Head of caudate nucleus (tissue), 42 donors: ENCODE results near the gene LMOD2.
"Not testable (repeated sequence)": the region's sequence is repeated elsewhere in the genome, so short reads cannot be mapped to it uniquely, and the experiment has no call there.

ENCODE experiments used
- DNase-seq, 42 donors: peaks; one replicate each; pipeline versions ENCODE4 v3.0.0 to v3.0.0-alpha.2; 2020 to 2021; ENCODE audit warnings: mixed read lengths in 7 of 42
- intact Hi-C: fragments of 100-400 bp; cut with DNase I; formaldehyde crosslinking; loops from one replicate; pipeline ENCODE4 v1.15.0; 2022

LMOD2 gene, protein sequence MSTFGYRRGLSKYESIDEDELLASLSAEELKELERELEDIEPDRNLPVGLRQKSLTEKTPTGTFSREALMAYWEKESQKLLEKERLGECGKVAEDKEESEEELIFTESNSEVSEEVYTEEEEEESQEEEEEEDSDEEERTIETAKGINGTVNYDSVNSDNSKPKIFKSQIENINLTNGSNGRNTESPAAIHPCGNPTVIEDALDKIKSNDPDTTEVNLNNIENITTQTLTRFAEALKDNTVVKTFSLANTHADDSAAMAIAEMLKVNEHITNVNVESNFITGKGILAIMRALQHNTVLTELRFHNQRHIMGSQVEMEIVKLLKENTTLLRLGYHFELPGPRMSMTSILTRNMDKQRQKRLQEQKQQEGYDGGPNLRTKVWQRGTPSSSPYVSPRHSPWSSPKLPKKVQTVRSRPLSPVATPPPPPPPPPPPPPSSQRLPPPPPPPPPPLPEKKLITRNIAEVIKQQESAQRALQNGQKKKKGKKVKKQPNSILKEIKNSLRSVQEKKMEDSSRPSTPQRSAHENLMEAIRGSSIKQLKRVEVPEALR

DNA sequence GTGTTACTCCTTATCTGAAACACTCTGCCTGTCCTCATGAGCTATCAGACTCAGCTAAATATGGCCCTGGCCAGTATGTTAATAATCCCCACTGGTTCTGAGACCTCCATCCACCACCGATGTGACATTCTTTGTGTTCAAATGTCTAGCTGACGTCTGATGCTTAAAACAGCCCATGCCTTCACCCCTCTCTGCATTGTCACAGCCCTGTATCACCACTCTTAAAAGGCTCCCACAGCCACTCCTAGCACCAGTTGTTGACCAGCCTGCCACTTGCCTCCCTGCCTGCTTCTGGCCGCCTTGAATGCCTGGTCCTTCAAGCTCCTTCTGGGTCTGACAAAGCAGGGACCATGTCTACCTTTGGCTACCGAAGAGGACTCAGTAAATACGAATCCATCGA, at the start of gene LMOD2:
TSS of gene LMOD2 (plus strand) at position 253 of the 400 bp plus-strand sequence. CDS start at position 351, 98 bp downstream.
- intact Hi-C loops: no loop called here
- DNase-seq: no peak

DNA sequence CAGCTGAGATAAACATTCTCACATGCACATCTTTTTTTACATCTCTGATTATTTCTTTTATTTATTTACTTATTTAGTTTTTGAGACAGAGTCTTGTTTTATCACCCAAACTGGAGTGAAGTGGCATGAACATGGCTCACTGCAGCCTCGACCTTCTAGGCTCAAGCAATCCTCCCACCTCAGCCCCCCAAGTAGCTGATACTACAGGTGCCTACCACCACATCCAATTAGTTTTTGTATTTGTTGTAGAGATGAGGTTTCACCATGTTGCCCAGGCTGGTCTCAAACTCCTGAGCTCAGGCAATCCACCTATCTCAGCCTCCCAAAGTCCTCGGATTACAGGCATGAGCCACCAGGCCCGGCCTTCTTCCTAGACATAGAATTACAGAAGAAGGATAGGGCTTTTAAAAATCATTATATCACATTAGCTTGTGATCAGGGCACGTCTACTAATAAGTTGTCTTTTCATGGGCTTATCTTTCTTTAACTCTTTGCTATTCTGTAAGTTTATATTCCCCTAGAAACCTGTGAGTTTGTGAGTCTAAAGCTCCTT, 48.2 kb upstream of the LMOD2 start:
- DNase-seq: no peak
- intact Hi-C loops: no loop called here

DNA sequence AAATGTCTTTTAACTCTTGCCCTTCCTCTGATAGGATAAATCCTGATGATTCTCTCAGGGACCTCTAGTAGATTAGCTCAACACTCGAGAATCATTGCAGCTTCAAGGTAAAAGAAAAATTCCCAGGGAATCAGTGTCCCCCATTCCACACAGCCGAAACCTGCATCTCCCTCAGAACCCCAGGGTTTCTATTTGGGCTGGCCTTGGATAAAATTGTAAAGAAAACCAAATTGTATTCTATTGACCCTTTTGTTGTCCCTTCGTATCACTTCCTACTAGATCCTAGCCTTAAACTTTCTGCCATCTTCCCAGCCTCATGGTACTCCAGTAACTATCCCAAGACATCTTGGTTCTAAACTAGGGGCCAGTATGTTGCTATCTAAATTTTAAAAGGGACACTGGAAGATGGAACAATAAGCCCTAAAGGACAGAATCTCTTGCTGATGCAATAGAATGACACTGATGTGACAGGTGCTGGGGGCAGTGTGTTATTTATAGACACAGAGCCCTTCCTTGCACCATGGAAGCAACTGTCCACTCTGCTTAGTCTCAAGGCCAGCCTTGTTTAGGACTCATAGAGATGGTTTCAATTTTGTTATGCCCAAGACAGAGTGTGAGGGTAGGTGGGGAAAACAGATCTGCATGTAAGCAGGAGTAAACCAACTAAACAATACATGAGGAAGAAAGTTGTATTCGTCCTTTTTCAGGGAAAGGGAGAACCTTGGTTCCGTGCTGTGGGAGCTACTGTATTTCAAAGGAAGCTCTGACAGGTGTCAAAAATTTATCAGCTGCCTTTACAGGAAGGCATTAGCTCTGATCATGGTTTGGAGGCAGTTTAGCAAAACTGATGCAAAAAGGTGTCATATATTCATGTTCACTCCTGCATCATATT, 46.4 kb upstream of the LMOD2 start:
- no peak for DNase-seq
- intact Hi-C loops: no loop called here

DNA sequence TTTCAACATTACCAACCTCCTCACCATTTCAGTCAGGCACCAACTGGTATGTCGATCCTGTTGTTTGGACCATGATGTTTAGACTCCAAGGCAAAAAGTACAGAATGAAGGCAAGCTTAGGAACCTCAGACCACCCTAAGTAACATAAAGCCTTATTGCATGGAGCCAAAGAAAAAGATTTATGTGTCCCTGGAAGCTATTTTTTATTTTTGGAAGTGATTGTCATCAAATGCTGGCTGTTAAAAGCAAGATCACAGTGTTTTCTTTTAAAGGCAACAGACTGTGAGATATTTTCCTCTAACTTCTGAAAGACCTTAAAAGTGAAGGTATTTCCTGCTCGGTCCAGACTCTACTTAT, 45.8 kb upstream of the LMOD2 start:
- intact Hi-C loops: no loop called here
- DNase-seq: no peak

DNA sequence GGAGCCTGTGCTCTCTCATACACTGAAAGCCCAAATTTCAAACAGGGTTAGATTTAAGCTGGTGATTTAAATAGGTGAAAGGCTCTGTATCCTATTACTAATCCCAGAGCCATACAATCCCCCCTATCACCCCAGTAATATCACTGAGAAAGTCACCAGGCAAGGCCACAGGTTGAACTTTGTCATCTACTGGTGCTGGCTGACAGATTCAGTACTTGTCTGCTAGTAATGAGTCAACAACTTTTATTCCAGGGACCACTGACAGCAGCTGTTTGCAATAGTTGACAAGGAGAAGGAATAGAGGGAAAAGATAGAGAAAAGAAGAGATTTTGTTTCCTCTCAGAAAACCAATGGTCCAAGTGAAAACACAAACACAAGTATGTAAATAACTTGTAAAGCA, 43.6 kb upstream of the LMOD2 start:
- no peak for DNase-seq
- intact Hi-C loops: no loop called here

DNA sequence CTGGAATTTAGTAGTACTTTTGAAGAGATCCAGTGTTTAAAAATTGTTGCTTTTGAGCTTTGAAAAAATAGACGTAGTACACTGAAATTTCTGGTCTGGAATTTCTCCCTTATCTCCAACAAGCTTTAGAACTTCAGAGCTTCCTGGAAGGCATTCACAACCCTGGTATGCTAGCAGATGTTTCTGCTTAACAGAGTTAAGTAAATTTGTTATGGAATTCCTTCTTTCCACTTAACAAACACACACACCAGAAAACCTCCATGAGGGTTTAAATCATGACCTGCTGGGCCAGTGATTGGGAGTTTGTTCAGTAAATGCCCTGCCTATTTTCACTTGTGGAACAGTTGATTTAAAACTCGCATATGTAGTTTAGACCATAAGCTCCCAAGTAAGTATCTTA, 40.3 kb upstream of the LMOD2 start:
- intact Hi-C loops: no loop called here
- no peak for DNase-seq

DNA sequence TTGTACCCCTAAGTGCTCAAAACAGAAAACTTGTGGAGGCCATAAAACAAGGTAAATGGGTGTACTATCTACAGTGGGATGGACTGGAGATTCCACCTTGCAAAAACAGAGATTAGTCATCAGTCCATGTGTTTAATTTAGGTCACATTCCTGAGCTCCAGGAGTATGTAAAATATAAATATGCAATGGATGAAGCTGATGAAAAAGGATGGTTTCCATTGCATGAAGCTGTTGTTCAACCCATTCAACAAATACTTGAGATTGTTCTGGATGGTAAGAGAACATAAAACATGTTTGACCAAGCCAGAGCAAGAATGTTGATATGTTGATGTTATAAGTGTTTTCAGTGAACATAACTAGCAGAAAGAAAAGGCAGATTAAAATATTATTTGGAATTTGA, 39.4 kb upstream of the LMOD2 start:
- DNase-seq: no peak
- intact Hi-C loops: no loop called here

DNA sequence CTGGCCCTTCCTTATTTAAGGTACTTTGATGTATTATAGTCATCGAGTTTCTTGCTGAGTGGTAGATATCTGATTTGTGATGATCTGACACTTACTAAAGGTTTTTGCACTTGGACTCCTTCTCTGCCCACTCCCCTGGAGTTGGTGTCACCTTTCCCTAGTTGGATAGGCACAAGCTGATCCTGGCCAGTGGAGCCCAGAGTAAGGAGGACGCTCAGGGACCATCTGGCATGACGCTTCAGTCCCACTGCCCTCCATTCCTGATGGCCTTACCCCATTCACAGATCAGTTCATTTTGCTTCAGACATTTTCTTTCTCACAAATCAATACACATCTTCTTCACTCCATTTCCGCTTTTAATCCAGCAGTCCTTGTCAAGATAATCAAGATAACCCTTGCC, 34.0 kb upstream of the LMOD2 start:
- intact Hi-C loops: no loop called here
- no peak for DNase-seq

DNA sequence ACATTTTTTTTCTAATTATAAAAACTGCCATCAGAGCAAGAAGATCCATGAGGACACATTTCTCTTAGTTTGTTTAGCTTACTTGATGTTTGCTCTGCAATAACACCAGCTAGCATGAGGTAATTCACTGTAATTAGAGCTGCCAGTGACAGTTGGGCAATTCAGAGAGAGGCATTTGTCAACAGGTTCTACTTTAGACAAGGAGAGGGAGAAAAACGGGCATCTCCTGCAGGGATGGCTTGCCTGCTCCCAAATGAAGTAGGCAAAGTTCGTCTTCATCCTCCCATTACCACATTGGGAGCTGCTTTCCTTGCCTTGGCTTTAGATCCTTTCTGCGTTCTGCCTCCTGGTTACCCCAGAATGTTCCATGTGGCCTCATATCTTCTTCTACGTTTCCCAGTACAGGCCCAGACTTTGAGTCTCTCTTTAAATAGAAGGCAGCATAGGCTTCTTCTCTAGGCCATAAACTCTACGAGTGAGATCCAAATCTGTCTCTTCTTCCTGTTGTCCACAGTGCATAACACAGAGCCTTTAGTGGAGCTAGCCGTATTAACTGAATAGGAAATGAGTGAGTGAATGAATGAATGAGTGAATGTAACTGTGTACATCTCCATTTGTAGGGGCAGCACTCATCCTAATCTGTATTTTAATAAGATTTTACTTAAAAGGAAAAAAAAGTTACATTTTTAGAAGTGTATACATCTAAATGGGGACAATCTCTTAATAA, 32.8 kb upstream of the LMOD2 start:
- intact Hi-C loops: no loop called here
- no peak for DNase-seq

DNA sequence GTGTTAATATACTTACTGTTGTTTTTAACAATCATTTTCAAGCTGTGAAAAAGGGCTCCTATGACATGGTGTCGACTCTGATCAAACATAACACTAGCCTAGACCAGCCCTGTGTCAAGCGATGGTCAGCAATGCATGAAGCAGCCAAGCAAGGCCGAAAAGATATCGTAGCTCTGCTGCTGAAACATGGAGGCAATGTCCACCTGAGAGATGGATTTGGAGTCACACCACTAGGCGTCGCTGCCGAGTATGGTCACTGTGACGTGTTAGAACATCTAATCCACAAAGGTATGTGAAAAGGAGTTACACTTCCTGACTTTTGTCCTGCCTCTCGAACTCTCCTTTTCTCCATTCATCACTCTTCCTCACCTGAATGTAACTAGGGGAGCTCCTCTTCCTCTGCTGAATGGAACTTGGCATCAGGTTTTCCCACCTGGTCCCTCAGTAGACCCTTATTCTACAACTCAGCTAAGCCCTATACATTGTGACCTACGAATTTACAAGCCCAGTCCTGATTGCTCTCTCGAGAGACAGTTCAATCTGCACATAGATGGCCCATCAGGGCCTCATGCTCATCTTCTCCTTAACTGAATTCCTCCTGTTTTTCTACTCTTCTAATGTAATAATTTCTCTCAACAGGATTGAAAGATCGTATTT, 31.0 kb upstream of the LMOD2 start:
- intact Hi-C loops: no loop called here
- peak in 19 of 42 donors; percentile 4 to 64 (median 20) for DNase-seq

DNA sequence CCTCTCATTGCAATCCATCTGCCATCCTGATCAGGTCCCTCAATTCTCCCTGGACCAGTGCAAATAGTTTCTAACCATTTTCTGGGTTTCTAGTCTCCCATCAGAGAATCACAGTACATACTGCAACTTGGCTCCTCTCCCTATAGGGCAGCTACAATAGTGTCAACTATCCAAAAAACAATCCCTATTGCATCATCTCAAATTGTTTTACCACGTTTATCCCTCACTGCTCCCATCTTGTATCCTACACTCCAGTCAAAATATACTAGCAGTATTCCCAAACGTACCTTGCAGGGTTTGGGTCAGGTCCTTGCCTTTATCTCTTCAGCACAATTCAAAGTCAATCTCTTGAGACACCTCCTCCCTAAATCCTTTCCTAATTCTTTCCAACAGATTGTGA, 30.4 kb upstream of the LMOD2 start:
- no peak for DNase-seq
- intact Hi-C loops: no loop called here

DNA sequence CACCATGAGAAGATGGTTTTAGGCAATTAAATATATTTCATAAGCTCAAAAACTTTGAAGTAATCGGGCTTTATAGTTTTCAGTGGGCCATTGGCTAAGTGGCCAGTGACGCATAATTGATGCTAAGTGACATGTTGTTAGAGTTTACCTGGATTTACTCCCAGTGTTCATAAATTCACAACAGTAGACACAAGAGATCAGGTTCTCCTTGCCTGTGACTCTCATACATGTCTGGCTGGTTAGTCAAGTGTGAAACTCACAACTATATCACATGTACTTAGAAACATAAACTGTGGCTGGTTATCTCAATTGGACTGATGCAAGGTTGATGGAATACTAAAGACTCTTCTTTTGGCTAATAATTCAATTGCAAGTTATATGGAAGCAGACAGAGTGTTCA, 27.8 kb upstream of the LMOD2 start:
- no peak for DNase-seq
- intact Hi-C loops: no loop called here

DNA sequence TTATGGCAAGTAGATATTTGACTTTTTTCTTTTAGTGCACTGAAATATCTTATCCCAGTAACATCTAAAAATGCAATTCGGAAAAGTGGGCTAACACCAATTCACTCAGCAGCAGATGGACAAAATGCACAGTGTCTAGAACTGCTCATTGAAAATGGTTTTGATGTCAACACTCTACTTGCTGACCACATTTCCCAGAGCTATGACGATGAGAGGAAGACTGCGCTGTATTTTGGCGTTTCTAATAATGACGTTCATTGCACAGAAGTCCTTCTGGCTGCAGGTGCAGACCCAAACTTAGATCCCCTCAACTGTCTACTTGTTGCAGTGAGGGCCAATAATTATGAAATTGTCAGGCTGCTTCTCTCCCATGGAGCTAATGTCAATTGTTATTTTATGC, 26.8 kb upstream of the LMOD2 start:
- DNase-seq: no peak
- intact Hi-C loops: no loop called here

DNA sequence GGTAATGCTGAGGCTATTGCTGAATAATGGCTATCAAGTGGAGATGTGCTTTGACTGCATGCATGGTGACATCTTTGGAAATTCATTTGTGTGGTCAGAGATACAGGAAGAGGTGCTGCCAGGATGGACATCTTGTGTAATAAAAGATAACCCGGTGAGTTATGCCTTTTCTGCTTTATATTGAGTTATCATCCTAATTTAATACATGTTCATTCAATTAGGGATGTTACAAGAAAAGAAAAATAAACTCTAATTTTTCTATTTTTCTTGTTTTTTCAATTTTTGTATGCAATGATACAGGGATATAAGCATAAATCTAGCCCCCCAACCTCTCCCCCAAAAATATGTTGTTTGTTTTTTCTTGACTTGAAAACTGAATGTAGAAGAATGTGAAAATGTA, 26.4 kb upstream of the LMOD2 start:
- intact Hi-C loops: no loop called here
- no peak for DNase-seq

DNA sequence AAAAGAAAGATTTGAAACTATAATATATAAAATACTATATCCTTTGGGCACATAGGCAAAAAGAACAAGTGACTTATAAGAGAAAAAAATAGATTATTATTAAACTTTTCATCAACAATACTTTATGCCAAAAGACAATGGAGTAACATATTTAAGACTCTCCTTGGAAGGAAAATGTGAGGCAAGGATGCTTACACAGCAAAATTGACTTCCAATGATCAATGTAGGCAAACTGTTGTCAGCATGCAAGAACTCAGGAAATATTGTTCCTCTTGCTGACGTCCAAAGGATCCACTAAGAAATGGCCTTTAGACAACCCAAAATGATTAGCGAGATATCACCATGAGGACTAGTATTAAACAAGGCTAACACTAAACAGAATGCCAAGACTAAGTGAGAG, 22.9 kb upstream of the LMOD2 start:
- intact Hi-C loops: no loop called here
- DNase-seq: no peak

DNA sequence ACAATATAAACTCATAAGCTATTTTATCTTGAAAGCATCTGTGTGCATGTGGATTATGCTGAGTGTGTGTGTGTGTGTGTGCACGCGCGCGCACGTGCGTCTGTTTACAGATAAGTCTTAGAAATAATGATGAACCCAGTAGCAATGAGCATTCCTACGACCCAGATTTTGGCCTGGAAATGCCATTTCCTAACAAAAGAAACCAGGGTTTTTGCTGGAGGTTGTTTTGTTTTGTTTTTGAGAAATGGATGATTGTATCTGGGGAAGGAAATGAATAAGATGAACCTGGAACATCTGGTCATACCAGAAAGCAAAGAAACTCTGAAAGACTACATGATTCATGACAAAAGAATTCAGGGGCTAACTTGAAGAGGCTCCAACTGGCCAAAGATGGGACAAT, 22.1 kb upstream of the LMOD2 start:
- no peak for DNase-seq
- intact Hi-C loops: no loop called here

DNA sequence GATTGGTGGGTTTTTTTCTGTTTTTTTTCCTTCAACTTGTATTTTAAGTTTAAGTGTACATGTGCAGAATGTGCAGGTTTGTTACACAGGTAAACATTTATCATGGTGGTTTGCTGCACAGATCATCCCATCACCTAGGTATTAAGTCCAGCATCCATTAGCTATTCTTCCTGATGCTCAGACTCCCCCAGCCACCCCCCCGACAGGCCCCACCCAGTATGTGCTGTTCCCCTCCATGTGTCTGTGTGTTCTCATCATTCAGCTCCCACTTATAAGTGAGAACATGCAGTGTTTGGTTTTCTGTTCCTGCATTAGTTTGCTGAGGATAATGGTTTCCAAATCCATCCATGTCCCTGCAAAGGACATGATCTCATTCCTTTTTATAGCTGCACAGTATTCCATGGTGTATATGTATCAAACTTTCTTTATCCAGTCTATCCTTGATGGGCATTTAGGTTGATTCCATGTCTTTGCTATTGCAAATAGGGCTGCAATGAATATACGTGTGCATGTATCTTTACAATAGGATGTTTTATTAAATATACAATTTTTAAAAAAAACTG, 21.6 kb upstream of the LMOD2 start:
- intact Hi-C loops, DNase-seq: not testable (repeated sequence)

DNA sequence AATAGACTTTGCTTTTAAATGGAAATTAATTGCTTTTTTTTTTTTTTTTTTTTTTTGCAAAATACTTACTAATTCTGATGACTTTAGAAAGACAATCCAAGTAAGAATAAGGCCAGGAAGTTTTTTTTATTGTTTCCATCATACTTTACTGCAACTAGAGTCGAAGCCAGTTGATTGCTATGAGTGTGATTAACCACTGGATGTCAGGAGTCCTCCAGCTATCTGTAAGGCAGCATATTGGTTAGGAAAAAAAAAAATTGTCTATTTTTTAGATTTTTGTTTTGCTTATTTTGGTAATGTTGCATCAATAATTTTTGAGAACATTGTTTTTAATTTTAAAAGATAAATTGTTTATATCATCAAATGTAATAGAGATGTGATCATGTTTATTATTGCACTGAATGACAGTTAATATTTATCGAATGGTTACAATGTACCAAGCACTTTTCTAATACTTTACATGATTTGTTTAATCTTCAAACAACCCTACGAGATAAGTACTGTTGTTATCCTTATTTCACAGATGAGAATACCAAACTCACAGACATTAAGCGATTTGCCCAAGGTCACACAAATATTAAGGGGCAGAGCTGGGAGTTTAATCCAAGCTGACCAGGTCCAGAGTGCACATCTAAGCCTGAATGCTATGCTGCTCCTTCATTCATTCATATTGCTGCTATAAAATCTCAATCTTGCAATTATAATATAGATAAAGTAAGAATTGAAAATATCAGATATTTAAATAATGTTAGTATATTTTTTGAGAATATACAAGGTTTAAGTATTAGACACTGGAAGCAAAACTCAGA, 19.9 kb upstream of the LMOD2 start:
- DNase-seq: no peak
- intact Hi-C loops: no loop called here
